ENCODE data around the gene HGF.

DNA sequence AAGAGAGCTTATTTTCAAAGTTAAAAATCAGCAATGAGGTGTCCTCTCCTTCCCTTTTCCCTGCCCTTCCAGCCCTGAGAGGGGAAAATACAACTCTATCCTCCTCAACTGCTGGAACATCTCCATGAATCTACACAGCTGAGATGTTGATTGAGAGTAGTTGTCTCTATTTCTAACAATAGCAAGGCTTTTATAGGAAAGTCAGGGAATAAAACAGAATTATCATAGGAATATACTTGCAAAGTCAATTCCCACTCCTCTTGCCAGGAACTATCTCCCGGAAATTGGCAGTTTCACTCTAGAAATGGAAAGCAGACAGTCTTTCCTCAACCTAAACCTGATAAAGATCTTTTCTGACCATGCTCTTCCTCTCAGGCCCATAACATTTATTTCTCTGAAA is 8.8 kb downstream of the HGF start:
- TF ChIP-seq, protein P1, sequence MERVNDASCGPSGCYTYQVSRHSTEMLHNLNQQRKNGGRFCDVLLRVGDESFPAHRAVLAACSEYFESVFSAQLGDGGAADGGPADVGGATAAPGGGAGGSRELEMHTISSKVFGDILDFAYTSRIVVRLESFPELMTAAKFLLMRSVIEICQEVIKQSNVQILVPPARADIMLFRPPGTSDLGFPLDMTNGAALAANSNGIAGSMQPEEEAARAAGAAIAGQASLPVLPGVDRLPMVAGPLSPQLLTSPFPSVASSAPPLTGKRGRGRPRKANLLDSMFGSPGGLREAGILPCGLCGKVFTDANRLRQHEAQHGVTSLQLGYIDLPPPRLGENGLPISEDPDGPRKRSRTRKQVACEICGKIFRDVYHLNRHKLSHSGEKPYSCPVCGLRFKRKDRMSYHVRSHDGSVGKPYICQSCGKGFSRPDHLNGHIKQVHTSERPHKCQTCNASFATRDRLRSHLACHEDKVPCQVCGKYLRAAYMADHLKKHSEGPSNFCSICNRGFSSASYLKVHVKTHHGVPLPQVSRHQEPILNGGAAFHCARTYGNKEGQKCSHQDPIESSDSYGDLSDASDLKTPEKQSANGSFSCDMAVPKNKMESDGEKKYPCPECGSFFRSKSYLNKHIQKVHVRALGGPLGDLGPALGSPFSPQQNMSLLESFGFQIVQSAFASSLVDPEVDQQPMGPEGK (CRISPR knock-in tag; IDR thresholded peaks at IDR 0.05; ENCODE audit: borderline replicate concordance) = no peak
- TF ChIP-seq ZNF565 (CRISPR knock-in tag; conservative IDR thresholded peaks at IDR 0.05; ENCODE audit: low read depth) (no peak), ARNTL (CRISPR knock-in tag; IDR thresholded peaks at IDR 0.05; ENCODE audit: borderline replicate concordance, low read depth) (no peak), PPARA (CRISPR knock-in tag; IDR thresholded peaks at IDR 0.05; ENCODE audit: borderline replicate concordance) (no peak), ZFP30 (CRISPR knock-in tag; IDR thresholded peaks at IDR 0.05) (no peak)

Data from SK-N-SH treated with all-trans-retinoic acid at 6 μM for 48 hours (cell line).